Measurements from ENCODE around the gene SLC13A3.

SLC13A3 gene

DNA sequence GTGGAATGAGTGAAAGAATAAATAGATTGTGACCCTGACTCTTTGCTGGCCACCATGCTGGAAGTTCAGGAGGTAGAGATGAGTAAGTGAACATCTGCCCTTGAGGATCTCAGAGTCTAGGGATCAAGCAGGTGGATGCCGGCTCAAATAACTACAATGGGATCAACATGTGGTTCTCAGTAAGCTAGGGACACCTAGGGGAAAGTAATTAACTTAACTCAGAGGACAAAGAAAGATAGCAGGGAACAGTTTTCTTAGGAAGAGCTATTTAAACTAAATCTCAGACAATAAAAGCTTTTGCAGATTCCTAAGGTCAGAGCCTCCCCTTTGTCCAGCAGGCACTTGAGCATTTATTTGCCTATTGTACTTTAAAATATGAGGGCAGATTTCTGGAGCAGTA lies 29.1 kb downstream of the SLC13A3 start:
- no peaks in the 10 kb centered on the region for H3K27me3 ChIP-seq (ENCODE audit: low read length)

GRCh38 chr20:46621492-46621891 lies 29.8 kb downstream of the SLC13A3 start:
- Histone ChIP-seq H2AFZ (ENCODE audit: low read depth, low read length, severe bottlenecking) (no peak overlapping the region), H4K20me1 (ENCODE audit: low read depth, low read length) (no peaks in the 10 kb centered on the region), H3K4me3 (ENCODE audit: insufficient read depth, low read length, poor library complexity, severe bottlenecking) (no peak overlapping the region), H3K9me3 (ENCODE audit: insufficient read depth, low read length) (no peaks in the 10 kb centered on the region; the same call in 1 of the 2 replicates), H3K36me3 (ENCODE audit: low read length) (no peaks in the 10 kb centered on the region), H3K4me2 (ENCODE audit: low read depth, low read length, poor library complexity, severe bottlenecking) (no peak overlapping the region), H3K27ac (ENCODE audit: low read depth, low read length) (no peak overlapping the region), H3K9ac (ENCODE audit: low read length) (no peak overlapping the region), H3K9me2 (replicated peaks; ENCODE audit: insufficient read depth, low read length) (no peaks in the 10 kb centered on the region), H3K79me2 (ENCODE audit: insufficient read depth, low read length) (no peaks in the 10 kb centered on the region), H3F3A (ENCODE audit: insufficient read depth) (no peaks in the 10 kb centered on the region), H3K27me3 (ENCODE audit: low read length) (no peaks in the 10 kb centered on the region)
- TF ChIP-seq CTCF (IDR thresholded peaks at IDR 0.05; ENCODE audit: insufficient read depth, low read length, poor library complexity, severe bottlenecking) (no peak), EZH2phosphoT487 (conservative IDR thresholded peaks at IDR 0.05; ENCODE audit: low read length) (no peak)

More for the DNA sequence above, 29.1 kb downstream of the SLC13A3 start:
- Histone ChIP-seq H3K27ac (ENCODE audit: low read depth, low read length) (no peak overlapping the region), H3K79me2 (ENCODE audit: insufficient read depth, low read length) (no peaks in the 10 kb centered on the region), H4K20me1 (ENCODE audit: low read depth, low read length) (no peaks in the 10 kb centered on the region), H3K4me3 (ENCODE audit: insufficient read depth, low read length, poor library complexity, severe bottlenecking) (no peak overlapping the region), H3K9ac (ENCODE audit: low read length) (no peak overlapping the region), H3K4me2 (ENCODE audit: low read depth, low read length, poor library complexity, severe bottlenecking) (no peak overlapping the region), H3K9me2 (replicated peaks; ENCODE audit: insufficient read depth, low read length) (no peaks in the 10 kb centered on the region), H2AFZ (ENCODE audit: low read depth, low read length, severe bottlenecking) (no peak overlapping the region), H3K36me3 (ENCODE audit: low read length) (no peaks in the 10 kb centered on the region), H3K9me3 (ENCODE audit: insufficient read depth, low read length) (no peaks in the 10 kb centered on the region; the same call in 1 of the 2 replicates), H3F3A (ENCODE audit: insufficient read depth) (no peaks in the 10 kb centered on the region)
- TF ChIP-seq EZH2phosphoT487 (conservative IDR thresholded peaks at IDR 0.05; ENCODE audit: low read length) (no peak), CTCF (IDR thresholded peaks at IDR 0.05; ENCODE audit: insufficient read depth, low read length, poor library complexity, severe bottlenecking) (no peak)

- TF ChIP-seq CTCF (IDR thresholded peaks at IDR 0.05; ENCODE audit: insufficient read depth, low read length, poor library complexity, severe bottlenecking) (no peak), EZH2phosphoT487 (conservative IDR thresholded peaks at IDR 0.05; ENCODE audit: low read length) (no peak)
- Histone ChIP-seq H2AFZ (ENCODE audit: low read depth, low read length, severe bottlenecking) (no peak overlapping the region), H3K9me3 (ENCODE audit: insufficient read depth, low read length) (no peaks in the 10 kb centered on the region; the same call in 1 of the 2 replicates), H3K4me2 (ENCODE audit: low read depth, low read length, poor library complexity, severe bottlenecking) (no peak overlapping the region), H3K36me3 (ENCODE audit: low read length) (no peaks in the 10 kb centered on the region), H3K9ac (ENCODE audit: low read length) (no peak overlapping the region), H4K20me1 (ENCODE audit: low read depth, low read length) (no peaks in the 10 kb centered on the region), H3F3A (ENCODE audit: insufficient read depth) (no peaks in the 10 kb centered on the region), H3K27ac (ENCODE audit: low read depth, low read length) (no peak overlapping the region), H3K4me3 (ENCODE audit: insufficient read depth, low read length, poor library complexity, severe bottlenecking) (no peak overlapping the region), H3K79me2 (ENCODE audit: insufficient read depth, low read length) (no peaks in the 10 kb centered on the region), H3K27me3 (ENCODE audit: low read length) (no peaks in the 10 kb centered on the region), H3K9me2 (replicated peaks; ENCODE audit: insufficient read depth, low read length) (no peaks in the 10 kb centered on the region)
These were observed 31.8 kb downstream of the SLC13A3 start for GRCh38 chr20:46619445-46619844.
